AG04449 (cell line): ENCODE results near the gene PCBP1.
"Not testable (repeated sequence)": the region's sequence is repeated elsewhere in the genome, so short reads cannot be mapped to it uniquely, and the experiment has no call there.

Experiments used
- CTCF ChIA-PET: fragments of 350-600 bp; formaldehyde crosslinking; extraction: SDS; loops from one replicate; lab custom pipeline; 2021; ENCODE audit warnings: antibody characterized with exemption; lab: Yijun Ruan, JAX
- POLR2A ChIA-PET: fragments of 400-600, 350-600 bp; formaldehyde crosslinking; extraction: SDS; loops from one replicate; lab custom pipeline; 2020; ENCODE audit warnings: antibody characterized with exemption, inconsistent platforms; lab: Yijun Ruan, JAX
- DNase-seq: peaks from one replicate; pipeline ENCODE4 v3.0.0-alpha.2; 2010; ENCODE audit warnings: low read depth, low spot score
- H3K4me3 ChIP-seq: 2 replicates; pipeline ENCODE4 v1.5.1; 2011; ENCODE audit warnings: low read depth, mild to moderate bottlenecking, control low read depth, low read length
- TF ChIP-seq, protein P1 (sequence below): IDR thresholded peaks from one replicate; pipeline ENCODE4 v1.5.1; 2011; ENCODE audit warnings: mild to moderate bottlenecking, moderate library complexity, low read length, control low read depth, inconsistent platforms; ENCODE audit not compliant: insufficient read depth; ENCODE audit errors: missing control alignments

Gene PCBP1

GRCh38 chr2:70050631-70051425 lies 36.4 kb upstream of the PCBP1 start:
- H3K4me3 ChIP-seq: no peak overlapping the region
- no peak for DNase-seq
- ChIA-PET CTCF (interaction anchor here (1.3 kb wide), 1 partner anchor 9 kb away, joined by 5 read pairs; no protein-coding TSS in a partner anchor), POLR2A (interaction anchor here (0.6 kb wide), 1 partner anchor 20 kb away, joined by 4 read pairs; no protein-coding TSS in a partner anchor)
- TF ChIP-seq, protein P1, sequence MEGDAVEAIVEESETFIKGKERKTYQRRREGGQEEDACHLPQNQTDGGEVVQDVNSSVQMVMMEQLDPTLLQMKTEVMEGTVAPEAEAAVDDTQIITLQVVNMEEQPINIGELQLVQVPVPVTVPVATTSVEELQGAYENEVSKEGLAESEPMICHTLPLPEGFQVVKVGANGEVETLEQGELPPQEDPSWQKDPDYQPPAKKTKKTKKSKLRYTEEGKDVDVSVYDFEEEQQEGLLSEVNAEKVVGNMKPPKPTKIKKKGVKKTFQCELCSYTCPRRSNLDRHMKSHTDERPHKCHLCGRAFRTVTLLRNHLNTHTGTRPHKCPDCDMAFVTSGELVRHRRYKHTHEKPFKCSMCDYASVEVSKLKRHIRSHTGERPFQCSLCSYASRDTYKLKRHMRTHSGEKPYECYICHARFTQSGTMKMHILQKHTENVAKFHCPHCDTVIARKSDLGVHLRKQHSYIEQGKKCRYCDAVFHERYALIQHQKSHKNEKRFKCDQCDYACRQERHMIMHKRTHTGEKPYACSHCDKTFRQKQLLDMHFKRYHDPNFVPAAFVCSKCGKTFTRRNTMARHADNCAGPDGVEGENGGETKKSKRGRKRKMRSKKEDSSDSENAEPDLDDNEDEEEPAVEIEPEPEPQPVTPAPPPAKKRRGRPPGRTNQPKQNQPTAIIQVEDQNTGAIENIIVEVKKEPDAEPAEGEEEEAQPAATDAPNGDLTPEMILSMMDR: no peak

DNA sequence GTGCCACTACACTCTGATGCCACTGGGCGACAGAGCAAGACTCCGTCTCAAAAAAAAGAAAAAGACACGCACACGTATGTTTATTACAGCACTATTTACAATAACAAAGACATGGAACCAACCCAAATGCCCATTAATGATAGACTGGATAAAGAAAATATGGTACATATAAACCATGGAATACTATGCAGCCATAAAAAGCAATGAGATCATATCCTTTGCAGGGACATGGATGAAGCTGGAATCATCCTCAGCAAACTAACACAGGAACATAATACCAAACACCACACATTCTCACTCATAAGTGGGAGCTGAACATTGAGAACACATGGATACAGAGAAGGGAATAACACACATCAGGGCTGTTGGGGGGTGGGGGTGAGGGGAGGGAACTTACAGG lies 32.0 kb upstream of the PCBP1 start:
- CTCF ChIA-PET: interaction anchor here (0.9 to 1.4 kb wide), 2 partner anchors 12 to 142 kb away, joined by 3 read pairs; no protein-coding TSS in a partner anchor
- DNase-seq, H3K4me3 ChIP-seq, POLR2A ChIA-PET: not testable (repeated sequence)

DNA sequence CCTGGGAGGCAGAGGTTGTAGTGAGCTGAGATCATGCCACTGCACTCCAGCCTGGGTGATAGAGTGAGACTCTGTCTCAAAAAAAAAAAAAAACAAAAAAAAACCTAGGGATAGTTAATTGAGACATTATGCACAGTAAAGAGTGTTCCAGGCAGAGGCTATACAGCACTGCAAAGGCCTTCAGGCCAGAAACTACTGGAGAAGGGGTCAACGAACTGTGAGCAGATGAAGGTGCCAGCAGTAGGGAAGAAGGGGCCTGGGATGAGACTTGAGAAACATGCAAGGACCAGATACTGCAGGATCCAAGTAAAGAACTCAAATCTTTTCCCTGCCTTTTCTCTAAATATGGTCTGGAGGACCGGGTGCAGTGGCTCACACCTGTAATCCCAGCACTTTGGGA lies 26.0 kb upstream of the PCBP1 start:
- ChIA-PET POLR2A (no interaction called here), CTCF (interaction anchor here (1.7 kb wide), 1 partner anchor 9 kb away, joined by 9 read pairs; no protein-coding TSS in a partner anchor)
- DNase-seq: no peak
- H3K4me3 ChIP-seq: no peak overlapping the region
- TF ChIP-seq, protein P1: no peak

DNA sequence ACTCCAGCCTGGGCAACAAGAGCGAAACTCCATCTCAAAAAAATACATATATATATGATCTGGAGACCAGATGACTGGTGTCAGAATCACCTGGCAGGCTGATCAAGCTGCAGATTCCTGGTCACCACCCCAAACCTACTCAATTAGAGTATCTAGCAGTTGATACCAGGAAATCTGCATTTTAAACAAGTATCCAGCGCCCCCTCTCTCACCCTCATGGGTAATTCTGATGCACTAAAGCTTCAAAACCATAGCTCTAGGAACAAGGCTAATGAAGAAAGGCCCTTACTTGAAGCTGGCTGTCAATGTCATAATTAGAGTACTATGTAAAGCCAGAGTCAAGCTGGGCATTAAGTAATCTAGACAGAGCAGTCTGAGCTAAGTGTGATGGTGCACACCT lies 25.0 kb upstream of the PCBP1 start:
- ChIA-PET POLR2A (interaction anchor here (0.7 kb wide), 2 partner anchors 21 to 27 kb away, joined by 3 read pairs; no protein-coding TSS in a partner anchor), CTCF (interaction anchor here (1.8 kb wide), 1 partner anchor 8 kb away, joined by 13 read pairs; no protein-coding TSS in a partner anchor)
- no peak overlapping the region for H3K4me3 ChIP-seq
- TF ChIP-seq, protein P1: no peak
- no peak for DNase-seq

DNA sequence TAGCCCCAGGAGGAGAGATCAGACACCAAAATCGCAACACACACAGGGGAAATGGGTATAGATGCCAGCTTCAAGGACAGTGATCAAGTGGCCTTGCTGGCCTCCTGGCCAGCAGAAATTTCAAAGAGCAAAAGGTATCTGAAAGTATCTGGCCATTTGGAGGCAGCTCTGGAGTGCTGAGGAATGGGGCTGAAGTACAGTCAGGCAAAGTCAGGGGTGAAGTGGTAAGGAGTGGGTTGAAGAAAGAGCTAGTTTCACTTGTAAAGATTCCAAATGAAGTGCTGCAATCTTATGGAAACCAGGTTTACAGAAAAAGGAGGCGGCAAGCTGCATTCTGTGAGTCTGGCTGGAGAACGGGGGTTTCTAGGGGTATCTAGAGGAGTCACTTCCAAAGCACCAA lies 19.2 kb upstream of the PCBP1 start:
- CTCF ChIA-PET: interaction anchor here (1.2 to 8.9 kb wide), 3 partner anchors 76 to 344 kb away, joined by 3 to 146 read pairs (median 19); partner anchors contain the start of gene MXD1
- H3K4me3 ChIP-seq: no peak overlapping the region
- TF ChIP-seq, protein P1: no peak
- DNase-seq: no peak
- POLR2A ChIA-PET: interaction anchor here (1.1 kb wide), 1 partner anchor 113 kb away, joined by 3 read pairs; no protein-coding TSS in a partner anchor

DNA sequence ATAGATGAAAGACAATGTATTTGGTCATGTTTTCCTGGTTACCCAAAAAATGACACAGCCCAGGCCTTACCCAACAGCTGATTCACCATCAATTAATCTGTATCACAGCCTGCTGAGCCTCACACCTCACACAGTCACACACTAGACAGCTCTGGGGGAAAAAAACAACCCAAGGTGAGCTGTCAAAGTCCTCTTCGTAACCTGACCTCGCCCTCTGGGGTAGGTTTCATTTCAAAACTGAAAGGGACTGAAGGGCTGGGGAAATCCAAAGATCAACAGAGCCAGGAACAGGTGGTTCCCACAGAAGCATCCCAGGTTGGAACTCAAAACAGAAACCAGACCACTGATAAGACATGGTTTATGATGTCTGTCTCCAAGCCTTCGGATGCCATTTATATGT lies 18.2 kb upstream of the PCBP1 start:
- TF ChIP-seq, protein P1: no peak
- DNase-seq: no peak
- POLR2A ChIA-PET: interaction anchor here (1.1 to 2.2 kb wide), 2 partner anchors 112 to 155 kb away, joined by 3 to 16 read pairs; partner anchors contain the start of gene MXD1
- no peak overlapping the region for H3K4me3 ChIP-seq
- CTCF ChIA-PET: interaction anchor here (1.2 to 8.9 kb wide), 7 partner anchors 9 to 344 kb away, joined by 3 to 146 read pairs (median 9); partner anchors contain the start of gene MXD1
